Stimulated activated CD4-positive, alpha-beta T cell treated with anti-CD3 and anti-CD28 coated beads, Interleukin-1b, Interleukin-23, amount 100 ng/mL, for 48 hours (primary cell): Measurements from ENCODE around the gene TRDMT1.
"Not testable (repeated sequence)": the region's sequence is repeated elsewhere in the genome, so short reads cannot be mapped to it uniquely, and the experiment has no call there.

ENCODE experiments used
- DNase-seq: peaks from one replicate; pipeline ENCODE4 v3.0.0-alpha.2; 2020

The TRDMT1 gene

GRCh38 chr10:17125206-17125893 is 76.1 kb downstream of the TRDMT1 start:
- no peak for DNase-seq

- DNase-seq: no peak
These were observed 77.5 kb downstream of the TRDMT1 start for GRCh38 chr10:17123961-17124360.

GRCh38 chr10:17122726-17123661 is 78.5 kb downstream of the TRDMT1 start:
- DNase-seq: no peak

- DNase-seq: no peak
These were observed 79.4 kb downstream of the TRDMT1 start for GRCh38 chr10:17122052-17122451.

- no peak for DNase-seq
These were observed 80.8 kb downstream of the TRDMT1 start for GRCh38 chr10:17120694-17121093.

GRCh38 chr10:17119845-17120244 is 81.6 kb downstream of the TRDMT1 start:
- DNase-seq: no peak

- DNase-seq: no peak
These were observed 85.3 kb downstream of the TRDMT1 start for GRCh38 chr10:17116193-17116592.

GRCh38 chr10:17115683-17116082 is 85.8 kb downstream of the TRDMT1 start:
- DNase-seq: no peak

- DNase-seq: not testable (repeated sequence)
These were observed 86.5 kb downstream of the TRDMT1 start for GRCh38 chr10:17114878-17115444.

GRCh38 chr10:17113889-17114540 is 87.5 kb downstream of the TRDMT1 start:
- DNase-seq: no peak

- no peak for DNase-seq
These were observed 88.1 kb downstream of the TRDMT1 start for GRCh38 chr10:17113346-17113745.

- DNase-seq: no peak
These were observed 88.9 kb downstream of the TRDMT1 start for GRCh38 chr10:17112566-17112965.

- peak; percentile 9 for DNase-seq
These were observed 91.8 kb downstream of the TRDMT1 start for GRCh38 chr10:17109475-17110207.

GRCh38 chr10:17109046-17109445 is 92.4 kb downstream of the TRDMT1 start:
- DNase-seq: no peak

GRCh38 chr10:17106991-17107390 is 94.5 kb downstream of the TRDMT1 start:
- DNase-seq: no peak

GRCh38 chr10:17101910-17102266 is 99.6 kb downstream of the TRDMT1 start:
- no peak for DNase-seq

GRCh38 chr10:17101257-17101909 is 100.1 kb downstream of the TRDMT1 start:
- DNase-seq: no peak

- no peak for DNase-seq
These were observed 100.9 kb downstream of the TRDMT1 start for GRCh38 chr10:17100586-17100985.

- DNase-seq: no peak
These were observed 103.5 kb downstream of the TRDMT1 start for GRCh38 chr10:17098012-17098411.
